Measurements from ENCODE around the gene FAM184A.

FAM184A gene

GRCh38 chr6:119065955-119066354, 12.5 kb downstream of the FAM184A start:
- WGBS, 2 donors (ENCODE audit: extremely low coverage in 2 of 2, insufficient read length in 2 of 2, insufficient replicate concordance in 1 of 2): no CpG with 5 or more reads among the region's 2 CpGs
- H4K8ac ChIP-seq (ENCODE audit: low read depth, low read length): no peak overlapping the region

GRCh38 chr6:119065382-119065781, 13.1 kb downstream of the FAM184A start:
- no peak overlapping the region for H2BK12ac ChIP-seq (ENCODE audit: low read length)
- no peak overlapping the region for H2AK5ac ChIP-seq (ENCODE audit: low read depth, low read length)
- no peak overlapping the region for H4K8ac ChIP-seq (ENCODE audit: low read depth, low read length)
- H2BK15ac ChIP-seq (ENCODE audit: low read length): no peak overlapping the region
- no peak overlapping the region for H3K23ac ChIP-seq (ENCODE audit: low read depth, low read length, poor library complexity)
- no peaks in the 10 kb centered on the region for H3K4me1 ChIP-seq (ENCODE audit: control insufficient read depth in 2 of 2, insufficient read depth in 1 of 2, low read depth in 1 of 2, low read length in 2 of 2)
- no peak overlapping the region for H3K4me3 ChIP-seq (ENCODE audit: low read length in 2 of 2)
- no peak overlapping the region for H4K91ac ChIP-seq (ENCODE audit: low read depth, low read length, poor library complexity)
- no peak overlapping the region for H2AFZ ChIP-seq (ENCODE audit: low read length)
- no peak overlapping the region for H3K9ac ChIP-seq (ENCODE audit: low read depth, low read length, poor library complexity)
- no peaks in the 10 kb centered on the region for H3K27me3 ChIP-seq (ENCODE audit: control insufficient read depth in 3 of 3, insufficient read depth in 3 of 3, low read depth in 1 of 3, low read length in 3 of 3)
- H2BK5ac ChIP-seq (ENCODE audit: low read length): no peak overlapping the region
- H3K79me1 ChIP-seq (ENCODE audit: low read depth, low read length): peaks cover 1% of the 10 kb centered on the region
- no peak overlapping the region for H2BK120ac ChIP-seq (ENCODE audit: low read depth, low read length)
- no peak overlapping the region for H3K18ac ChIP-seq (ENCODE audit: low read length)
- no CpG with 5 or more reads among the region's 5 CpGs for WGBS, 2 donors (ENCODE audit: extremely low coverage in 2 of 2, insufficient read length in 2 of 2, insufficient replicate concordance in 1 of 2)
- H3K4ac ChIP-seq (ENCODE audit: low read length): no peak overlapping the region
- DNase-seq (ENCODE audit: low spot score): no peak
- H3K4me2 ChIP-seq (ENCODE audit: insufficient read depth, low read length, poor library complexity, severe bottlenecking): no peak overlapping the region
- no peaks in the 10 kb centered on the region for H3K9me3 ChIP-seq (replicated peaks in 1 of 2; ENCODE audit: control insufficient read depth in 2 of 2, insufficient read depth in 1 of 2, low read depth in 1 of 2, low read length in 2 of 2)
- H3K14ac ChIP-seq (ENCODE audit: low read length): no peak overlapping the region
- no peak overlapping the region for H3K27ac ChIP-seq (replicated peaks; ENCODE audit: low read length)
- H3K36me3 ChIP-seq (replicated peaks in 1 of 2; ENCODE audit: control insufficient read depth in 2 of 2, insufficient read depth in 2 of 2, low read length in 2 of 2): no peaks in the 10 kb centered on the region

More at GRCh38 chr6:119065955-119066354, 12.5 kb downstream of the FAM184A start:
- no peak overlapping the region for H3K23ac ChIP-seq (ENCODE audit: low read depth, low read length, poor library complexity)
- no peak overlapping the region for H2AFZ ChIP-seq (ENCODE audit: low read length)
- H3K27me3 ChIP-seq (ENCODE audit: control insufficient read depth in 3 of 3, insufficient read depth in 3 of 3, low read depth in 1 of 3, low read length in 3 of 3): no peaks in the 10 kb centered on the region
- H3K27ac ChIP-seq (replicated peaks; ENCODE audit: low read length): no peak overlapping the region
- H4K91ac ChIP-seq (ENCODE audit: low read depth, low read length, poor library complexity): no peak overlapping the region
- H2BK120ac ChIP-seq (ENCODE audit: low read depth, low read length): no peak overlapping the region
- H2BK5ac ChIP-seq (ENCODE audit: low read length): no peak overlapping the region
- H3K4me3 ChIP-seq (ENCODE audit: low read length in 2 of 2): no peak overlapping the region
- H3K14ac ChIP-seq (ENCODE audit: low read length): no peak overlapping the region
- H3K9ac ChIP-seq (ENCODE audit: low read depth, low read length, poor library complexity): no peak overlapping the region
- H2BK15ac ChIP-seq (ENCODE audit: low read length): no peak overlapping the region
- no peaks in the 10 kb centered on the region for H3K9me3 ChIP-seq (replicated peaks in 1 of 2; ENCODE audit: control insufficient read depth in 2 of 2, insufficient read depth in 1 of 2, low read depth in 1 of 2, low read length in 2 of 2)
- DNase-seq (ENCODE audit: low spot score): no peak
- H3K4me2 ChIP-seq (ENCODE audit: insufficient read depth, low read length, poor library complexity, severe bottlenecking): no peak overlapping the region
- H3K4me1 ChIP-seq (ENCODE audit: control insufficient read depth in 2 of 2, insufficient read depth in 1 of 2, low read depth in 1 of 2, low read length in 2 of 2): no peaks in the 10 kb centered on the region
- no peak overlapping the region for H2BK12ac ChIP-seq (ENCODE audit: low read length)
- H3K18ac ChIP-seq (ENCODE audit: low read length): no peak overlapping the region
- H3K4ac ChIP-seq (ENCODE audit: low read length): no peak overlapping the region
- peaks cover 1% of the 10 kb centered on the region for H3K79me1 ChIP-seq (ENCODE audit: low read depth, low read length)
- H2AK5ac ChIP-seq (ENCODE audit: low read depth, low read length): no peak overlapping the region
- no peaks in the 10 kb centered on the region for H3K36me3 ChIP-seq (replicated peaks in 1 of 2; ENCODE audit: control insufficient read depth in 2 of 2, insufficient read depth in 2 of 2, low read length in 2 of 2)

- whole genome bisulfite sequencing, 2 donors (ENCODE audit: extremely low coverage in 2 of 2, insufficient read length in 2 of 2, insufficient replicate concordance in 1 of 2): no CpG with 5 or more reads among the region's 5 CpGs
- Histone ChIP-seq H3K9ac (ENCODE audit: low read depth, low read length, poor library complexity) (no peak overlapping the region), H2BK5ac (ENCODE audit: low read length) (no peak overlapping the region), H2AK5ac (ENCODE audit: low read depth, low read length) (no peak overlapping the region), H3K4me3 (ENCODE audit: low read length in 2 of 2) (no peak overlapping the region), H4K91ac (ENCODE audit: low read depth, low read length, poor library complexity) (no peak overlapping the region), H3K4ac (ENCODE audit: low read length) (no peak overlapping the region), H2AFZ (ENCODE audit: low read length) (no peak overlapping the region), H3K14ac (ENCODE audit: low read length) (no peak overlapping the region), H3K4me1 (ENCODE audit: control insufficient read depth in 2 of 2, insufficient read depth in 1 of 2, low read depth in 1 of 2, low read length in 2 of 2) (no peaks in the 10 kb centered on the region), H3K23ac (ENCODE audit: low read depth, low read length, poor library complexity) (no peak overlapping the region), H3K27ac (replicated peaks; ENCODE audit: low read length) (no peak overlapping the region), H2BK15ac (ENCODE audit: low read length) (no peak overlapping the region), H3K9me3 (replicated peaks in 1 of 2; ENCODE audit: control insufficient read depth in 2 of 2, insufficient read depth in 1 of 2, low read depth in 1 of 2, low read length in 2 of 2) (peaks cover 0 to 2% of the 10 kb centered on the region in 2 donors), H3K27me3 (ENCODE audit: control insufficient read depth in 3 of 3, insufficient read depth in 3 of 3, low read depth in 1 of 3, low read length in 3 of 3) (no peaks in the 10 kb centered on the region), H3K79me1 (ENCODE audit: low read depth, low read length) (peaks cover 1% of the 10 kb centered on the region), H2BK12ac (ENCODE audit: low read length) (no peak overlapping the region), H2BK120ac (ENCODE audit: low read depth, low read length) (no peak overlapping the region), H3K18ac (ENCODE audit: low read length) (no peak overlapping the region), H3K4me2 (ENCODE audit: insufficient read depth, low read length, poor library complexity, severe bottlenecking) (no peak overlapping the region), H3K36me3 (replicated peaks in 1 of 2; ENCODE audit: control insufficient read depth in 2 of 2, insufficient read depth in 2 of 2, low read length in 2 of 2) (no peaks in the 10 kb centered on the region), H4K8ac (ENCODE audit: low read depth, low read length) (no peak overlapping the region)
- DNase-seq (ENCODE audit: low spot score): no peak
These were observed 15.0 kb downstream of the FAM184A start for GRCh38 chr6:119063491-119063890.

GRCh38 chr6:119061215-119061614, 17.2 kb downstream of the FAM184A start:
- DNase-seq (ENCODE audit: low spot score): no peak
- Histone ChIP-seq H4K8ac (ENCODE audit: low read depth, low read length) (no peak overlapping the region), H3K18ac (ENCODE audit: low read length) (no peak overlapping the region), H2BK5ac (ENCODE audit: low read length) (no peak overlapping the region), H4K91ac (ENCODE audit: low read depth, low read length, poor library complexity) (no peak overlapping the region), H3K79me1 (ENCODE audit: low read depth, low read length) (no peaks in the 10 kb centered on the region), H2BK15ac (ENCODE audit: low read length) (no peak overlapping the region), H3K27ac (replicated peaks; ENCODE audit: low read length) (no peak overlapping the region), H3K4me1 (ENCODE audit: control insufficient read depth in 2 of 2, insufficient read depth in 1 of 2, low read depth in 1 of 2, low read length in 2 of 2) (no peaks in the 10 kb centered on the region), H3K36me3 (replicated peaks in 1 of 2; ENCODE audit: control insufficient read depth in 2 of 2, insufficient read depth in 2 of 2, low read length in 2 of 2) (no peaks in the 10 kb centered on the region), H2BK120ac (ENCODE audit: low read depth, low read length) (no peak overlapping the region), H3K9ac (ENCODE audit: low read depth, low read length, poor library complexity) (no peak overlapping the region), H3K9me3 (replicated peaks in 1 of 2; ENCODE audit: control insufficient read depth in 2 of 2, insufficient read depth in 1 of 2, low read depth in 1 of 2, low read length in 2 of 2) (peaks cover 0 to 4% of the 10 kb centered on the region in 2 donors), H2AK5ac (ENCODE audit: low read depth, low read length) (no peak overlapping the region), H2AFZ (ENCODE audit: low read length) (no peak overlapping the region), H3K4me2 (ENCODE audit: insufficient read depth, low read length, poor library complexity, severe bottlenecking) (no peak overlapping the region), H3K27me3 (ENCODE audit: control insufficient read depth in 3 of 3, insufficient read depth in 3 of 3, low read depth in 1 of 3, low read length in 3 of 3) (no peaks in the 10 kb centered on the region), H3K23ac (ENCODE audit: low read depth, low read length, poor library complexity) (no peak overlapping the region), H2BK12ac (ENCODE audit: low read length) (no peak overlapping the region), H3K14ac (ENCODE audit: low read length) (no peak overlapping the region), H3K4ac (ENCODE audit: low read length) (no peak overlapping the region), H3K4me3 (ENCODE audit: low read length in 2 of 2) (no peak overlapping the region)
- WGBS, 2 donors (ENCODE audit: extremely low coverage in 2 of 2, insufficient read length in 2 of 2, insufficient replicate concordance in 1 of 2): no CpG with 5 or more reads among the region's 3 CpGs

Measured in neuronal stem cell (in vitro differentiated cells).